Measurements from ENCODE around the gene TSEN15.
"Not testable (repeated sequence)": the region's sequence is repeated elsewhere in the genome, so short reads cannot be mapped to it uniquely, and the experiment has no call there.

The TSEN15 gene

DNA sequence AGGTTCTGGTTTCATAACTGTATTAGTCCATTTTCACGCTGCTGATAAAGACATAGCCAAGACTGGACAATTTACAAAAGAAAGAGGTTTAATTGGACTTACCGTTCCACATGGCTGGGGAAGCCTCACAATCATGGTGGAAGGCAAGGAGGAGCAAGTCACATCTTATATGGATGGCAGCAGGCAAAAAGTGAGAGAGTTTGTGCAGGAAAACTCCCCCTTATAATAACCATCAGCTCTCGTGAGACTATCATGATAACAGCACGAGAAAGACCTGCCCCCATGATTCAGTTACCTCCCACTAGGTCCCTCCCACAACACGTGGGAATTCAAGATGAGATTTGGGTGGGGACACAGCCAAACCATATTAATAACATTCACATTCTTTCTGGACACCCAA, 45.0 kb downstream of the TSEN15 start:
- DNase-seq (ENCODE audit: low read depth in 2 of 2, low spot score in 1 of 2) = not testable (repeated sequence)

DNA sequence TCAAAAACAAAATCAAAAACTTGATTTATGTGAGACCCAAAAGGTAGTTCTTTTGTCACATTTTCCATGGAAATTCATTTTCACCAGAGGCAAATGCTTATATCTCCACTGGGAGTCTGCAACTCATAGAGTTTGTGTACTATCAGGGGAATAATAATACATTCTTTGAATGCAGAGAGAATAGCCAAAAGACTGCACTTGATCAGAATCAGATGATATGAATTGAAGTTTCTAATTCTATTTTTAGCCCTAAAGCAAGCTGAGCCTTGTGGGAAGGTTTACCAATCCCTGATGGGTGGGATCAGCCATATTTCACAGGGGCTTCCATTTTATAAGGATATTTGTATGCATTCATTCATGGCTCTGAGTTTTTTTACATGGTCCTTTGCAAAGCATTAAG, 49.6 kb downstream of the TSEN15 start:
- no peak for DNase-seq (ENCODE audit: low read depth in 2 of 2, low spot score in 1 of 2)

DNA sequence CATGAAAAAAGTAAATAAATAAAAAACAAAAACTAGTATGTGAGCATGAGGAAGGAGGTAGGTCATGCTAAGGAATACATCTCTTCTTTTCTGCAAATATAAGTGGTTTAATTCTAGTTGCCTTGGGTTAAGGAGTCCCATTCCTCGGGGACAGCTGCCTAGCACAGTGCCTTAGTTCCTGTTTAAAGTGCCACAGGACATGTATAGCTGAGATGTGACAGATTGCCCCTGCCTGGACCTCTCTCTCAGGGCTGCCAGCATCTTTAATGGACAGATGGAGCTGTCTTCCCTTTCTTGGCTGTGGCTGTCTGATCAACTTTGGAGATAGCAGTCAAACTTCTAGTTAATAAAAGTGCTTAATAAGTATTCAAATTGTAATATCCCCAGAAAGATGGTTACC, 50.0 kb downstream of the TSEN15 start:
- no peak for DNase-seq (ENCODE audit: low read depth in 2 of 2, low spot score in 1 of 2)

GRCh38 chr1:184110272-184111204, 59.0 kb downstream of the TSEN15 start:
- no peak for DNase-seq (ENCODE audit: low read depth in 2 of 2, low spot score in 1 of 2)

- no peak for DNase-seq (ENCODE audit: low read depth in 2 of 2, low spot score in 1 of 2)
Observed at GRCh38 chr1:184112176-184112948, 60.8 kb downstream of the TSEN15 start.

GRCh38 chr1:184113251-184113650, 61.7 kb downstream of the TSEN15 start:
- no peak for DNase-seq (ENCODE audit: low read depth in 2 of 2, low spot score in 1 of 2)

GRCh38 chr1:184114818-184115398, 63.4 kb downstream of the TSEN15 start:
- DNase-seq (ENCODE audit: low read depth in 2 of 2, low spot score in 1 of 2) = no peak

DNA sequence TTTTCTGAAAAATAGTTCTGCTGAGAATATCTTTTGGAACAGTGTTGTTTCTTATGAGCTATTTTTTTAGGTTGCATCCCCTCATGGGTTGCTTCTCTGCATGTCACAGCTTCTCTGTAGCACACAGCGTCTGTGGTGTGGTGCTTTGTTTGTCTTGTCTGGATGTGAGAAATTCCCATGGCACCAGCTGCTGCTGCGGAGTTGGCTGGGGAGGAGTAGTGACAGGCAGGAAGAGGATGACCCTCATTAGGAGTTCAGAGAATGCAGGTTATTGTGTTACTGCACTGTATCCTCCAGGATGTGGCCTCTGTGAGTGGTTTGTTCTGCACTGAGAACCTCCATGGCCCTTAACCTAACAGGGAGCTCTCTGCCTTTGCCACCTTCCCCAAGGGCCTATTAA, 64.8 kb downstream of the TSEN15 start:
- DNase-seq (ENCODE audit: low read depth in 2 of 2, low spot score in 1 of 2) = no peak

DNA sequence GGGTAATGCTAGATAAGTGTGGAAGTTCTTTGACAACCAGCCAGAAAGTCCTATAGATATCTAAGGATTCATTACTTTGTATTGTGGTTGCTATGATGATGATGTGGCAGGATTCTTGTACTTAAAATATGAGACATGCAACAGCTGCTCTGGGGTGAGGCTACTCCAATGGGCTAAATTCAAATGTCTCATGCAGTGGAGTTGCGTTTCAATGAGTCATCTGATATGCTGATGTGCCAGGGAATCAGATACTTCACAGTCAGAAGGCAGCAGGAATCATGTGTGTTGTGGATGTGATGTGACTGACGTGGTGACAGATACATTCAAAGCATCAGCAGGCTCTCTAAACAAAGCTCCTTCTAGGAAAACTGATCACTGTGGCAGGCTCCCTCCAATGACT, 66.5 kb downstream of the TSEN15 start:
- no peak for DNase-seq (ENCODE audit: low read depth in 2 of 2, low spot score in 1 of 2)

Data from stimulated activated CD8-positive, alpha-beta memory T cell treated with anti-CD3 and anti-CD28 coated beads, Interleukin-4, amount 100 ng/mL, for 1 hour (primary cell).